Type B pancreatic cell (in vitro differentiated cells): ENCODE measurements around the gene SLC30A3. TPM values are rescaled to one million over a fixed set of nuclear protein-coding genes. Genes with fewer than 3 reads are reported as not detected.
A peak's percentile ranks its signal among the peaks of the same experiment; 100 is the strongest.

Source experiments
- DNase-seq: peaks from one replicate; pipeline ENCODE4 v3.0.0; 2021; ENCODE audit warnings: mixed read lengths; ENCODE audit not compliant: unreplicated experiment; ENCODE audit errors: extremely low spot score
- H3K27ac Mint-ChIP-seq: 2 replicates; pipeline ENCODE4 v1.8.0; 2021; ENCODE audit warnings: mild to moderate bottlenecking, mixed read lengths
- H3K27me3 Mint-ChIP-seq: 2 replicates; pipeline ENCODE4 v1.8.0; 2021; ENCODE audit warnings: mixed read lengths
- H3K36me3 Mint-ChIP-seq: 2 replicates; pipeline ENCODE4 v1.8.0; 2021; ENCODE audit warnings: mixed read lengths
- H3K4me1 Mint-ChIP-seq: one replicate; pipeline ENCODE4 v1.8.0; 2021; ENCODE audit warnings: mixed read lengths; ENCODE audit not compliant: unreplicated experiment
- H3K4me3 Mint-ChIP-seq: 2 replicates; pipeline ENCODE4 v1.8.0; 2021; ENCODE audit warnings: mild to moderate bottlenecking, mixed read lengths
- H3K9me3 Mint-ChIP-seq: 2 replicates; pipeline ENCODE4 v1.8.0; 2021; ENCODE audit warnings: mixed read lengths
- CTCF ChIP-seq: fragments of 200-600 bp; sonication (generic); conservative IDR thresholded peaks from 2 replicates; pipeline ENCODE4 v1.5.0; 2021; ENCODE audit warnings: antibody characterized with exemption, mild to moderate bottlenecking
- total RNA-seq: library from RNA; stranded (reverse); gene quantifications from 2 replicates; pipeline ENCODE4 v1.2.1, GENCODE V29; 2021; ENCODE audit warnings: low replicate concordance

Gene SLC30A3
- total RNA-seq, 1 donor from 2014 or later: 0.53 TPM

- peak; percentile 92 for DNase-seq
- TF ChIP-seq CTCF: no peak
- Mint-ChIP-seq H3K4me3 (peak within 1 kb of the TSS; percentile 99), H3K9me3 (no peaks in the 10 kb centered on the region), H3K27me3 (no peaks in the 10 kb centered on the region), H3K4me1 (peaks cover 38% of the 10 kb centered on the region), H3K27ac (peak within 1 kb of the TSS; percentile 99), H3K36me3 (peaks cover 31% of the 10 kb centered on the region)
These were observed 50.8 kb downstream of the SLC30A3 start, which contains the start of the genes ATRAID and SLC5A6 for GRCh38 chr2:27211943-27212625. Gene ATRAID, plus strand, starts transcription at chr2:27212041. Its CDS starts 328 bp downstream, at chr2:27212369. Gene SLC5A6, minus strand, starts transcription at chr2:27212268. Its CDS starts 4,618 bp downstream, at chr2:27207650.

- Mint-ChIP-seq H3K9me3 (no peaks in the 10 kb centered on the region), H3K27me3 (no peaks in the 10 kb centered on the region), H3K4me1 (peaks cover 33% of the 10 kb centered on the region), H3K27ac (peak overlapping the region; percentile 99), H3K4me3 (peak overlapping the region; percentile 99), H3K36me3 (peaks cover 30% of the 10 kb centered on the region)
- peak; percentile 85 for DNase-seq
- no peak for TF ChIP-seq CTCF
These were observed 51.5 kb downstream of the SLC30A3 start for GRCh38 chr2:27211241-27211942.

DNA sequence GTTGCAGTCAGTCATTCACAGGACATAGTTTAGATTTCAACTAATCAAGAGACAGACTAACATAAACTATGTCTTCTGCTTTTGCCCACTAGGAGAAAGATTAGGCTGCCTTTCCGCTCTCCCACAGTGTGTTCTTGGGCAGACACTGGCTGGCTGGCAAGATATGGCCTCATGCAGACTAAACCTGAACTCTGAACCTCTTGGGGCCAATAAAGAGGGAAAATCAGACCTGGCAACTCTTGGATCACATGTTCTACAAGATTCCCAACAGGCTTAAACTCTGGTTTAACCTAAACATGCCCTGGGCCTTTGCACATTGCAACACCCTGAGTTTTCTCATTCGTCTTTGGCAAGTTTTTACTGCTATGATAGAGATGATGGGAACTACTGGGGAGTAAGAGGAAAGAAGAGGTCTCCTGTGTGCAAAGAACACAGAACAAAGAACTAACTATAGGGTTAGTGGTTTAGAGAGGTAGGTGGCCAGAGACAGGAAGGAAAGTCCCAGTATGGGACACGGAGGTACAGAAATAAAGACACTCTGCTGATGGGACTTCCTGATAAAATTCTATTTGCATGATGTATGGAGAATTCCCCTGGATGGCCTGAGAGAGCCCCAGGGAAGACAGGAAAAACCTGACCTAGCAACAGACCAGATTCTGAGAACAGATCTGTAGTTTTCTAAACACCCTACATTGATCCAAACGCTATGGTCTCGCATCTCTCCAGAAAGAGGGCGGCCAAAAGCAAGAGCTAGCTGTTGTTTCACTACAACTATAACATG is 53.0 kb downstream of the SLC30A3 start:
- H3K27me3 Mint-ChIP-seq: no peaks in the 10 kb centered on the region
- no peaks in the 10 kb centered on the region for H3K9me3 Mint-ChIP-seq
- H3K36me3 Mint-ChIP-seq: peaks cover 27% of the 10 kb centered on the region

DNA sequence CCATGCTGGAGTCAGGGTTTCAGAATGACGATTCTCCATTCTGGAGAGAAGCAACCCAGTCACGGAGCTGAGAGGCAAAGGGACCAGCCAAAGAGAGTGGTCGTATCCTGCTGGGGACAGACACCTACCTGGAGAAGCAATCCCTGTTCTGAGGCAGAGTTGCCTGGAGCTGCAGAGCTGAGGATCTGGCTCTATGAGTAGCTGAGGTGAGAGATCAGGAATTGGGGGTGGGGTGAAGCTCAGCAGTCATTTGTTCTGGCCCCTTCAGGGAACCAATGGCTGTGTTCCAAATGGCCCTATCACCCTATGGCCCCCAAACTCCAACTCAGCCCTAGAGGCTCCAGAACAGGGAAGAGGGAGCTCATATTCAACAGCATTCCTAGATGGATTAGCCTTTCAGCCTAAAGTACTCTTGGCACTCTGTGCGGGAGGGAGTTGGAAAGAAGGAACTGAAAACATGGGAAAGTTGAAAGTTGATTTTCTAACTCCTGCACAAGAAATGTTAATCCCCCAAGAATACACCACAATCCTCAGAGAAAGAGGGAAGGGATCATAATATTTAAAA is 54.3 kb downstream of the SLC30A3 start:
- no peaks in the 10 kb centered on the region for H3K9me3 Mint-ChIP-seq
- peaks cover 19% of the 10 kb centered on the region for H3K4me1 Mint-ChIP-seq
- no peak for TF ChIP-seq CTCF
- peak overlapping the region; percentile 39 for H3K4me3 Mint-ChIP-seq
- peaks cover 27% of the 10 kb centered on the region for H3K36me3 Mint-ChIP-seq
- DNase-seq: no peak
- no peak overlapping the region for H3K27ac Mint-ChIP-seq
- H3K27me3 Mint-ChIP-seq: no peaks in the 10 kb centered on the region

More for the DNA sequence above, 53.0 kb downstream of the SLC30A3 start:
- TF ChIP-seq CTCF: no peak
- Mint-ChIP-seq H3K4me3 (peak overlapping the region; percentile 78), H3K27ac (peak overlapping the region; percentile 94), H3K4me1 (peaks cover 23% of the 10 kb centered on the region)
- no peak for DNase-seq

DNA sequence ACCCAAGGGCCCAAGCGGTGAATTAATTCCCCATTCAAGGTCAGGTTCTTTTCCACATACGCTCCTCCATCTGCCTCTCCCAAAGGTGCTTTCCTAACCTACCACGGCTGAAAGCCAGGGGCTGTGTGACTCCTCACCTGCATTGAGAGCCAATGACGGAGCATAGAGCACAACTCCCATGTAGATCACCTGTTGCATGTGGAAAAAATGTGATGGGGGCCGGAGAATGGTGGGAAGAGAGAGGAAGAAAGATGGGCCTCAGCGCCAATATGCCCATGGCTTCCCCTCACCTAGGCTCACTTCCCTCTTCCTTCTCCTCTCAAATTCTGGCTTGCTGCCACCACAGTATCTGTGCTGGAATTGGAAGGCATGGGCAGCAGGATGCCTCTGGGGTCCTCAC is 56.5 kb downstream of the SLC30A3 start:
- no peak overlapping the region for H3K27ac Mint-ChIP-seq
- H3K9me3 Mint-ChIP-seq: no peaks in the 10 kb centered on the region
- H3K4me1 Mint-ChIP-seq: peaks cover 18% of the 10 kb centered on the region
- H3K4me3 Mint-ChIP-seq: no peak overlapping the region
- no peak for DNase-seq
- no peak for TF ChIP-seq CTCF
- no peaks in the 10 kb centered on the region for H3K27me3 Mint-ChIP-seq
- peaks cover 33% of the 10 kb centered on the region for H3K36me3 Mint-ChIP-seq
